HG02852 (cell line): Measurements from ENCODE around the gene DSCAML1.

ENCODE experiments used
- ATAC-seq: cut with Tn5 transposase; IDR thresholded peaks from one replicate; pipeline ENCODE4 v1.9.1; 2021; ENCODE audit warnings: mild to moderate bottlenecking, moderate library complexity; ENCODE audit not compliant: unreplicated experiment

DSCAML1 gene

DNA sequence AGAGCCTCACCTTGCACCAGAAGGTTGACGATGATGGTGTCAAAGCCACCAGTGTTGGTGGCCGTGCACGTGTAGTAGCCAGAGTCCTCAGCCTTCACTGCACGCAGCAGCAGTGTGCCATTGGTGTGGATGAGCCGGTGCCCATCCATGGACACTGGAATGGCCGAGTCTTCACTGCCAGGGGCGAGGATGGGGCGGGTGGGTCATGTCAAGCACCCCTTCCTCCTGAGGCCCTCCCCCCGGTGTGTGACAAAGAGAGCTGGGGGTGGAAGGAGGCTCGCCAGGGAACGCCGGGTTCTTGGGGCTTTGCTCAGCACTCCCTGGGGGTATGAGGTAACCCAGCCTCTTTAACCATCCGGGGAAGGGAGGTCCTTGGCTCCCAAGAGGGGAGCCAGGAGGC, 357.8 kb downstream of the DSCAML1 start:
- ATAC-seq, result no peak

- ATAC-seq, result no peak
Observed at GRCh38 chr11:117438371-117439000, 358.5 kb downstream of the DSCAML1 start.

GRCh38 chr11:117437791-117438130, 359.3 kb downstream of the DSCAML1 start:
- ATAC-seq, result no peak

- no peak for ATAC-seq
Observed at GRCh38 chr11:117437041-117437790, 359.8 kb downstream of the DSCAML1 start.

GRCh38 chr11:117435326-117435725, 361.7 kb downstream of the DSCAML1 start:
- ATAC-seq, result no peak

DNA sequence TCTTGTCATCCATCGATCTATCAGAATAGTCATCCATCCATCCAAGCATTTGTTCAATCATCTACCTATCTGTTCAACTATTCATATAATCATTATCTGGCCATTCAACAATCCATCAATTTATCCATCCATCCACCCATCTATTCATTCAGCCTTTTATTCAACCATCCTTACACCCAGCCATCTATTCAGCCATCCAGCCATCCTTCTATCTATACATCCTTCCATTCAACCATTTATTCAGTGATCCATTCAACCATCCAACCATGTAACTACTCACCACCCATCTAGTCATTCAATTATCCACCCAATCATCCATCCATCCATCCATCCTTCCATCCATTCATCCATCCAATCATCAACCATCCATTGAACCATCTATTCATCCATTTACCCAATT, 362.5 kb downstream of the DSCAML1 start:
- no peak for ATAC-seq

DNA sequence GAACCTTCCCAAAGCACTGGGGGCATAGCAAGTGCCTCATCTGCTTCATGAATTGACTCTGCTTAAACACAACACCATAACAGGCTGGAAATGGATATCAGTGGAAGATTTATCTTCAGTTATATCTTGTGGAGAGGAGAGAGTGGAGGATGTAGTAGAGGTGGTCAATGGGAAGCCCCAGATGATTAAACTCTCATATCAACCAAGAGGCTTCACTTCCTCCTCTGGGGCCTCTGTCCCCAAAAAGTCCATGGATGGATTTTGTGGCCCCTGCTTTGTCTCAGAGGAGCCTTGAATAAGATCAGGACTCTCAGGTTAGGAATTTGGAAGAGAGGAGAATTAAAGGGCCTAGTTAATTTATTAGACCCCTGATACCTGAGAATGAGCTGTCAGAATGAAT, 363.3 kb downstream of the DSCAML1 start:
- no peak for ATAC-seq

DNA sequence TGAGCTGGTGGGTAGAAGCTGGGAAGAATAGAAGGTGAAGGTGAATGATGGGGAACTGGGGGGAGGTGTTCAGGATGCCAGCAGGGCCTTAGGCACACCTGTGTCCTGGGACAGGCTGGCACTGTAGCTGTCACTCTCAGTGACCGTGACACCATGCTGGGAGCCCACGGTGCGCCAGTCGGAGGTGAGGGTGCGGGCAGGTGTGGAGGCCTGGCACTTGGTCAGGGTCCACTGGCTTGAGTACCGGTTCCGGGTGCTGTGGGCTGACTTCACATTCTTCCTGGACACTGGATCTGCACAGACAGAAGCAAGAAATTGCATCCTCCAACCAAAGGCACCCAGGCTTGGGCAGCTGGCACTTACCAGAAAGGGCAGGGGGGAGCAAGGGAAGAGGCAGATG, 365.6 kb downstream of the DSCAML1 start:
- no peak for ATAC-seq

DNA sequence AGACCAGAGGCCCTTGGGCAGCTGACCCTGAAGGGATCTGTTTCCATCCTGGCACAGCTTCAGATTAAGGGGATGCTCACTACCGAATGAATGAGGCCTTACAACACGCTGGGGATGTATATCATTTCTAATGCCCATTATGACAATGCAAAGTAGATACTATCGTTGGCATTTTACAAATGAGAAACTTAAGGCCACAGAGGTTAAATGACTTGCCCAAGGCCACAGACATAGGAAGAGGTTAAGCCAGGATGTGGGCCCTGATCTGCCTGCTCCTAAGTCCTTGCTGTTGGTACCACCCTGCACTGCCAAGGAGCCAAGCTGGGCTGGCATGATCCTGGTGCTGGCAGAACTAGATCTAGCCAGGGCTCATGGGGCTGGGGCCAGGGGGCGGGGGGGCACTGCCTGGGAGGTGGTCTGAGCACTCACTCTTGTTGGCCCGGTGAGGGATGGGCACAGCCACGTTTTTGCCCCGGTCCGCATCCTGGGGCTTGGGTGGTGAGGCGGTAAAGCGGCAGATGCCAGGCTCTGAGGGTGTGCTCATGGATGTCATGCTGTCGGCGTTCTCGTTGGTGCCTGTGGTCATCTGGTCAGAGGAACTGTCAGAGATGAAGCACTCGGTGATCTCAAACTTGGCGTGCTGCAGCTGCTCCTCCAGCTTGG, 366.6 kb downstream of the DSCAML1 start:
- no peak for ATAC-seq

DNA sequence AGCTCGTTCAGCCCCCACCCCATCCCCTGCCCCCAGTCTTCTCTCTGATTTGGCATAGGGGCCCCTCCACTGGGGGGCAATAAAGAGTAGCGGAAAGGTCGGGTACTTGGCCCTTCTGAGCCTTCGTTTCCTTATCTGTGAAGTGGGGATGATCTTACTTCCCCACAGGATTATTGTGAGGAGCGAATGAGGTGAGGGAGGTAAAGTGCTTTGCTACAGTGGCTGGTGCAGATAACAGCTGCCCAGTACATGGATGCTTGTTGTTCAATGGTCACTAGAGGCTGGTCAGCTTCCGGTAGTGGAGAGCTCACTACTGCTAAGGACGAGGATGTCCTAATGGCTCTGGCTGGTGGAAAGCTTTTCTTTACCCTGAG, 368.2 kb downstream of the DSCAML1 start:
- no peak for ATAC-seq

DNA sequence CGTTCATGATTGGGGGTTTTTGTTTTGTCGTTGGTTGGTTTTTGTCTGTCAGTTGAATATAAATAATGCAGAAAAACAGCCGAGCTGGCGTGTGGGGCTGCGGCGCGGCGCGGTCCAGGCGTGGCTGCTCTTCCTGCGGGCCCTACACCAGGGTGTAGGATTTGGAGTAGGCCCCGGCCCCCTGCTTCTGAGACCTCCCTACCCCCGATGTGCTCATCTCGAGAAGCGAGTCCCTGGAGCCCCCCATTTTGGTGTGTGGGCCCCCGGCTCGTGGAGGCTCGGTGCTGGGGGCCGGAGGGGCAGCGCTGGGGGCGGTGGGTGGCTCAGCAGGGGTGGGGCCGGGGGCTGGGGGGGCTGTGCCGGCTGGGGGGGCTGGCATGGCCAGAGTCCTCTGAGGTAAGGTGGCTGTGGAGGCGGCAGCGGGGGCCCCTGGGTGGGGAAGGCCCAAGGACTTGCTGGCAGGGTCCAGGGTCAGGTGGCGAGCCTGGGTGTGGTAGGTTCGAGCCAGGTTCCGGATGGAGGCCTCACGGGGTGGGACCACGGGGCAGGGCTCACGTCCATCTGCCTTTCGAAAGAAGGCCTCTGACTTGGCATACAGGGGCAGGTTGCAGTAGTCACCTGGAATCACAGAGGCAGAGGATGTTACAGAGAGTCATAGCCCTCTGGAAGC, 368.7 kb downstream of the DSCAML1 start:
- ATAC-seq, result no peak

GRCh38 chr11:117427356-117427874, 369.6 kb downstream of the DSCAML1 start:
- ATAC-seq, result no peak

- ATAC-seq, result no peak
Observed at GRCh38 chr11:117426941-117427340, 370.1 kb downstream of the DSCAML1 start.

- no peak for ATAC-seq
Observed at GRCh38 chr11:117426297-117426685, 370.7 kb downstream of the DSCAML1 start.

DNA sequence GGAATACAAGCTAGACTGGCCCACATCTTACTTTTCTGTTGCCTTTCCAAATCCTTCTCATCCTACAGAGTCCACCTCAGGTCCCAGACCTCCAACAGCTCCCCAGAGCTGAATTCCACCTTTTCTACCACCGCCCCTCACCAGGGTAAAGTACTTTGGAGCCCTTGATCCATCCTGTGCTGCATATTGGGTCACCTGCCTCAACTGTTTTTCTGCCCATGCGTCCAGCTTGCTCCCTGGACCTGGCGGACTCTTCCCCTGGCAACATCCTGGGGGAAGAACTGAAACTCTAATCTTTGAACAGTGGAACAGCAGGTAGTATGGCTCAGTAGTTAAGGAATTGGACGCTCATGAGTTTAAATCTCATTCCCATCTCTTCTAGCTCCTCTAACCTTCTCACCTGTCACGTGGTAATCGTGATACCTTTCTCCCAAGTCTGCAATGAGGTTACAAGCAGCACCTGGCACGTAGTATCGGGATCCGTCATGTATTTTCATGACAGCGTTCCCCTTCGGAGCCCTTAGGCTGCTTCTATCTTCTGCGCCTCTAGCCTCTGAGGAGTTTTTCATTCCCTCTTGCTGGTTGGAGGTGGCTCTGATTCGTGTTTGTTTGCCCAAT, 371.2 kb downstream of the DSCAML1 start:
- no peak for ATAC-seq

- no peak for ATAC-seq
Observed at GRCh38 chr11:117424781-117425180, 372.2 kb downstream of the DSCAML1 start.

DNA sequence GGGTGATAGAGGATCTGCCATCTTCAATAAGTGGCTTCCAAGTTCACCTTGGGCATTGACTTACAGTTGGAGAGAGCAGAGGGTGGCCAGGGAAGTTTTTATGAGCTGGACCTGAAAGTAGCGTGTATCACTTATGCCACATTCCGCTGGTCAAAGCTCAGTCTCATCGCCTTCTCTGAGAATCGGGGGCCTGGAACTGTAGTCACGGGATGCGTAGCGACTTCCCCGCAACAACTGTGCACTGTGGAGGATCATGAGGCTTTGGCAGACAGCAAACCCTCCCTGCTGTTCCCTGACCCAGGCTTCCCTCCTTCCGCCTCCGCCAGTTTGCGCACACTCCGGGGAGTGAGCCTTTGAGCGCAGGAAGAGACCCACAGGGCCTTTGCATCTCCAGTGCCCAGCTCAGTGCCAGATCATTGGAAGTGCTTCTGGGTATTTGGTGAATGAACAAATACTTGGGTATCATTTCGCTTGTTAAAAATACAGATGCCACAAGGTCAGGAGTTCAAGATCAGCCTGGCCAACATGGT, 373.9 kb downstream of the DSCAML1 start:
- no peak for ATAC-seq

DNA sequence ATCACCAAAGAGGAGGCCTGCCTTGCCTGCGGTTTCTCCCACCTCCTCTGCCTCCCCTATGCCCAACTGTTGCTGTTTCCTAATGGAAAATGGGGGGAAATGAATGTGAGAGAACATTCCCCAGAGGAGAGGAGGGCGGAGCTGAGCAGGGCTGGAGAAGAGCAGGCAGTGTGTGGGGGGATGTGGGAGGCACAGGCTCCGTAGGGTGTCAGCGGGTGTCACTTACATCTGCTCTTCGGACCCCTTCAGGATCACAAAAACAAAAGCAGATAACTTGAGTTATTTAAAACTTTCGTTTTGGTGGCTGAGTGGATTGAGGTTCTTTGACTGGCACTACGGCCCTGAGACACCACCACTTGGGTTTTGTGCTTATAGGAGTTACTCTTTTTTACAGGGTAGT, 375.5 kb downstream of the DSCAML1 start:
- no peak for ATAC-seq

- ATAC-seq, result no peak
Observed at GRCh38 chr11:117421041-117421440, 376.0 kb downstream of the DSCAML1 start.

GRCh38 chr11:117420598-117420997, 376.4 kb downstream of the DSCAML1 start:
- no peak for ATAC-seq

GRCh38 chr11:117420143-117420485, 376.9 kb downstream of the DSCAML1 start:
- no peak for ATAC-seq
